B cell (primary cell): ENCODE measurements around the gene ITGAV. TPM values are rescaled to one million over a fixed set of nuclear protein-coding genes. Genes with fewer than 3 reads are reported as not detected.

Experiments used
- ATAC-seq: fragments of 200-7000 bp; cut with Tn5 transposase; one replicate; pipeline ENCODE4 v1.10.0; 2021; ENCODE audit warnings: low read depth, mild to moderate bottlenecking, moderate number of reproducible peaks, moderate library complexity
- CTCF ChIA-PET: fragments of 350-600 bp; sonication (Branson Sonifier 250); formaldehyde crosslinking; loops from one replicate; lab custom pipeline; 2021; ENCODE audit warnings: antibody characterized with exemption, inconsistent platforms; lab: Charles Lee
- POLR2A ChIA-PET: fragments of 350-600 bp; sonication (Branson Sonifier 250); formaldehyde crosslinking; loops from one replicate; lab custom pipeline; 2021; ENCODE audit warnings: antibody characterized with exemption; lab: Charles Lee
- DNase-seq: peaks from one replicate; pipeline ENCODE4 v3.0.0; 2013
- H2AFZ ChIP-seq: 2 replicates; pipeline ENCODE4 v1.6.1; 2012; ENCODE audit warnings: mild to moderate bottlenecking, low read depth, low read length; ENCODE audit not compliant: insufficient read depth, poor library complexity, severe bottlenecking
- H3K27ac ChIP-seq, 2 donors: 1 replicate in 1 of 2; 2 replicates in 1 of 2; pipeline ENCODE4 v1.5.1; 2012 to 2013; ENCODE audit warnings: low read length in 2 of 2, mild to moderate bottlenecking in 2 of 2, moderate library complexity in 1 of 2
- H3K27me3 ChIP-seq, 4 experiments: fragments of 200-600 bp in 1 of 4; sonication (generic) in 1 of 4; replicated peaks in 1 of 4; 1 replicate in 2 of 4; 2 replicates in 2 of 4; pipeline versions ENCODE4 v1.6.1 to v1.7.0; 2013 to 2016; ENCODE audit warnings: low read length in 3 of 4, mild to moderate bottlenecking in 2 of 4, mixed read lengths in 1 of 4, moderate library complexity in 1 of 4; ENCODE audit not compliant: insufficient read depth in 4 of 4, control insufficient read depth in 3 of 4; ENCODE audit errors: control extremely low read depth in 1 of 4
- H3K36me3 ChIP-seq, 2 experiments: replicated peaks in 1 of 2; 1 replicate in 1 of 2; 2 replicates in 1 of 2; pipeline versions ENCODE4 v1.6.1 to v1.7.1; 2013; ENCODE audit warnings: low read length in 1 of 2; ENCODE audit not compliant: insufficient read depth in 2 of 2, control insufficient read depth in 1 of 2; ENCODE audit errors: control extremely low read depth in 1 of 2, extremely low read depth in 1 of 2
- H3K4me1 ChIP-seq, 2 donors: fragments of 200-600 bp in 1 of 2; sonication (generic) in 1 of 2; 1 replicate in 1 of 2; 2 replicates in 1 of 2; pipeline versions ENCODE4 v1.5.1 to v1.6.1; 2013 to 2017; ENCODE audit warnings: low read length in 2 of 2; ENCODE audit not compliant: control insufficient read depth in 2 of 2, insufficient read depth in 2 of 2
- H3K4me2 ChIP-seq: replicated peaks from 2 replicates; pipeline ENCODE3; 2012; ENCODE audit warnings: mild to moderate bottlenecking, low read depth, low read length; ENCODE audit not compliant: poor library complexity, severe bottlenecking
- H3K4me3 ChIP-seq, 5 experiments: fragments of 200-600 bp in 1 of 5; sonication (generic) in 1 of 5; 1 replicate in 3 of 5; 2 replicates in 2 of 5; pipeline versions ENCODE4 v1.5.1 to v1.7.0; 2011 to 2016; ENCODE audit warnings: low read length in 4 of 5, mild to moderate bottlenecking in 4 of 5, low read depth in 2 of 5, control low read depth in 1 of 5, moderate library complexity in 1 of 5; ENCODE audit not compliant: insufficient read depth in 1 of 5; ENCODE audit errors: control extremely low read depth in 1 of 5, extremely low read depth in 1 of 5
- H3K79me2 ChIP-seq: fragments of 200-600 bp; sonication (generic); one replicate; pipeline ENCODE4 v1.6.0; 2016; ENCODE audit warnings: low read length; ENCODE audit not compliant: control insufficient read depth, insufficient read depth
- H3K9ac ChIP-seq: fragments of 200-600 bp; sonication (generic); 2 replicates; pipeline ENCODE4 v1.6.1; 2017; ENCODE audit warnings: mild to moderate bottlenecking, low read length, moderate library complexity
- H3K9me3 ChIP-seq, 3 donors: one replicate each; pipeline versions ENCODE4 v1.6.1 to v1.7.1; 2013; ENCODE audit warnings: low read length in 2 of 3; ENCODE audit not compliant: control insufficient read depth in 2 of 3, insufficient read depth in 1 of 3; ENCODE audit errors: control extremely low read depth in 1 of 3
- H4K20me1 ChIP-seq: 2 replicates; pipeline ENCODE4 v1.6.0; 2012; ENCODE audit warnings: mild to moderate bottlenecking, low read length; ENCODE audit not compliant: insufficient read depth, control insufficient read depth, poor library complexity, severe bottlenecking
- H3K27ac Mint-ChIP-seq: one replicate; pipeline ENCODE4 v1.8.0; 2021; ENCODE audit warnings: mixed read lengths
- H3K27me3 Mint-ChIP-seq: one replicate; pipeline ENCODE4 v1.8.0; 2021; ENCODE audit warnings: mixed read lengths
- H3K4me1 Mint-ChIP-seq: one replicate; pipeline ENCODE4 v1.8.0; 2021; ENCODE audit warnings: mixed read lengths
- H3K4me3 Mint-ChIP-seq: one replicate; pipeline ENCODE4 v1.8.0; 2021; ENCODE audit warnings: mixed read lengths
- H3K9me3 Mint-ChIP-seq: one replicate; pipeline ENCODE4 v1.8.0; 2022; ENCODE audit warnings: mixed read lengths; ENCODE audit not compliant: insufficient read depth
- CTCF ChIP-seq: fragments of 200-600 bp; IDR thresholded peaks from one replicate; pipeline ENCODE4 v1.8.0; 2022; ENCODE audit warnings: antibody characterized with exemption, mild to moderate bottlenecking
- EZH2 ChIP-seq: IDR thresholded peaks from 2 replicates; pipeline ENCODE4 v1.6.1; 2012; ENCODE audit warnings: borderline replicate concordance, low read depth, mild to moderate bottlenecking, moderate library complexity, low read length; ENCODE audit not compliant: insufficient read depth, poor library complexity, severe bottlenecking
- WGBS: methylation state at CpG from one replicate; pipeline ENCODE4 v1.1.5; 2013; ENCODE audit warnings: missing lambda C conversion rate; ENCODE audit not compliant: insufficient coverage; 5-methylcytosine and 5-hydroxymethylcytosine counted together
- intact Hi-C: fragments of 100-400 bp; cut with micrococcal nuclease; formaldehyde crosslinking; loops from one replicate; pipeline ENCODE4 v1.10.0; 2022
- polyA plus RNA-seq: library from polyadenylated mRNA; depleted of rRNA; stranded (reverse); fragments of >200 nt; gene quantifications from 2 replicates; pipeline ENCODE4 v1.2.3, GENCODE V29; 2012
- total RNA-seq, 2 donors: library from RNA; stranded (reverse); fragments of 120-200 nt in 1 of 2; gene quantifications; 1 replicate in 1 of 2; 2 replicates in 1 of 2; pipeline versions ENCODE4 v1.2.3 to v1.2.4, GENCODE V29; 2013 to 2022

Gene ITGAV
- total and polyA plus RNA-seq, 2 donors (not counting 1 experiment from before 2014, with no cell fraction given): 0.58 to 3.6 TPM

- no peaks in the 10 kb centered on the region for H4K20me1 ChIP-seq
Measured at GRCh38 chr2:186688813-186689212, 99.0 kb downstream of the ITGAV start.

GRCh38 chr2:186690786-186691185 is 100.9 kb downstream of the ITGAV start:
- no peak for ATAC-seq
- Histone ChIP-seq H3K36me3 (no peaks in the 10 kb centered on the region), H3K4me2 (no peak overlapping the region), H3K27ac (no peak overlapping the region), H3K9ac (no peak overlapping the region), H3K79me2 (no peaks in the 10 kb centered on the region), H3K4me3 (no peak overlapping the region), H2AFZ (no peak overlapping the region), H4K20me1 (no peaks in the 10 kb centered on the region), H3K4me1 (peaks cover 9 to 13% of the 10 kb centered on the region in 2 donors), H3K27me3 (peaks cover 0 to 20% (median 17%) of the 10 kb centered on the region in 4 experiments), H3K9me3 (peaks cover 0 to 15% (median 7%) of the 10 kb centered on the region in 3 donors)
- H3K27ac Mint-ChIP-seq: no peak overlapping the region
- no peak overlapping the region for H3K4me3 Mint-ChIP-seq
- TF ChIP-seq CTCF (no peak), EZH2 (no peak)
- ChIA-PET CTCF (no interaction called here), POLR2A (no interaction called here)
- H3K4me1 Mint-ChIP-seq: peaks cover 8% of the 10 kb centered on the region
- H3K27me3 Mint-ChIP-seq: peaks cover 21% of the 10 kb centered on the region
- no peak for DNase-seq
- no CpG with 5 or more reads among the region's 2 CpGs for WGBS
- intact Hi-C loops: no loop called here
- H3K9me3 Mint-ChIP-seq: peaks cover 5% of the 10 kb centered on the region

More at GRCh38 chr2:186688813-186689212, 99.0 kb downstream of the ITGAV start:
- Histone ChIP-seq H3K36me3 (no peaks in the 10 kb centered on the region), H3K4me1 (peaks cover 3 to 5% of the 10 kb centered on the region in 2 donors), H3K4me3 (no peak overlapping the region), H3K79me2 (no peaks in the 10 kb centered on the region), H3K27me3 (peaks cover 0 to 11% (median 8%) of the 10 kb centered on the region in 4 experiments), H3K9ac (no peak overlapping the region), H3K4me2 (no peak overlapping the region), H3K9me3 (peaks cover 0 to 15% (median 7%) of the 10 kb centered on the region in 3 donors), H3K27ac (no peak overlapping the region), H2AFZ (no peak overlapping the region)
- Mint-ChIP-seq H3K4me3 (no peak overlapping the region), H3K27ac (no peak overlapping the region), H3K27me3 (peaks cover 16% of the 10 kb centered on the region), H3K9me3 (peaks cover 7% of the 10 kb centered on the region), H3K4me1 (peaks cover 1% of the 10 kb centered on the region)
- CTCF ChIA-PET: no interaction called here
- intact Hi-C loops: no loop called here
- POLR2A ChIA-PET: no interaction called here
- no peak for DNase-seq
- no peak for TF ChIP-seq EZH2
- no peak for TF ChIP-seq CTCF
- ATAC-seq: no peak
- WGBS: no CpG with 5 or more reads among the region's 3 CpGs
